ENCODE measurements around the gene GSE1. TPM values are rescaled to one million over a fixed set of nuclear protein-coding genes. Genes with fewer than 3 reads are reported as not detected.

GSE1 gene
- total RNA-seq, 4 donors from 2014 or later: 23.4 to 65.5 (median 52.5) TPM

DNA sequence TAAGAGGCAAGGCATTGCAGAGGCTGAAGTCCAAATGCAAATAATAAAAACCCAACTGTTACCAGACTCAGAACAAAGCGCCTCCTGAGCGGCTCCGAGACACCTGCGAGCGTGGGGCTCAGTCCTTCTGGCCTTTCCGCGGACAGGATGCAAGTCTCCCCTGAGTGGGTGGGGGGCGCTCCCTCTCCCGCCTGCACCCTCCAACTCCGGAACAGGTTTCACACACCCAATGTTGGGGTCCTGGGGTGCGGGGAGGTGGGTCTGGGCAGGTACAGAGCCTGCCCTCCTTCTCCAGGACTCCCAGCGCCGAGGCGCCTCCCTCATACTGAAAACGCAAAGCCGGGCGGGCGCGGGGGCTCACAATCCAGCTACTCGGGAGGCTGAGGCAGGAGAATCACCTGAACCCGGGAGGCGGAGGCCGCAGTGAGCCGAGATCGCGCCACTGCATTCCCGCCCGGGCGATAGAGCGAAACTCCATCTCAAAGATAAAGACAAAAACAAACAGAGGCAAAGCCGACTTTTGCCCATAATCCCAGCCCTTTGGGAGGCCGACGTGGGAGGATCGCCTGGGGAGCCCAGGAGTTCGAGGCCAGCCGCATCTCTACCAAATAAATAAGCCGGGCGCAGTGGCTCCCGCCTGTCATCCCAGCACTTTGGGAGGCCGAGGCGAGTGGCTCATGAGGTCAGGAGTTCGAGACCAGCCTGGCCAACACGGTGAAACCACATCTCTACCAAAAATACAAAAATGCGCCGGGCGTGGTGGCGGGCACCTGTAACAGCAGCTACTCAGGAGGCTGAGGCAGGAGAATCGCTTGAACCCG lies 74.7 kb downstream of the GSE1 start:
- WGBS, 2 donors (ENCODE audit: low coverage in 1 of 2): 84 to 100% methylated on average over 3 to 22 of the region's 49 CpGs
- Histone ChIP-seq H3K27ac (no peak overlapping the region), H3K36me3 (no peaks in the 10 kb centered on the region), H3K9me3 (no peaks in the 10 kb centered on the region), H3K4me3 (peak overlapping the region in 1 of 2 donors; percentile 75), H3K4me1 (peaks cover 0 to 21% (median 5%) of the 10 kb centered on the region in 3 donors), H3K27me3 (peaks cover 9% of the 10 kb centered on the region)
- no peak for ATAC-seq
- TF ChIP-seq EP300 (IDR thresholded peaks at IDR 0.05) (no peak), POLR2AphosphoS5 (IDR thresholded peaks at IDR 0.05) (no peak), POLR2A (IDR thresholded peaks at IDR 0.05) (no peak)
- TF ChIP-seq, protein P1, sequence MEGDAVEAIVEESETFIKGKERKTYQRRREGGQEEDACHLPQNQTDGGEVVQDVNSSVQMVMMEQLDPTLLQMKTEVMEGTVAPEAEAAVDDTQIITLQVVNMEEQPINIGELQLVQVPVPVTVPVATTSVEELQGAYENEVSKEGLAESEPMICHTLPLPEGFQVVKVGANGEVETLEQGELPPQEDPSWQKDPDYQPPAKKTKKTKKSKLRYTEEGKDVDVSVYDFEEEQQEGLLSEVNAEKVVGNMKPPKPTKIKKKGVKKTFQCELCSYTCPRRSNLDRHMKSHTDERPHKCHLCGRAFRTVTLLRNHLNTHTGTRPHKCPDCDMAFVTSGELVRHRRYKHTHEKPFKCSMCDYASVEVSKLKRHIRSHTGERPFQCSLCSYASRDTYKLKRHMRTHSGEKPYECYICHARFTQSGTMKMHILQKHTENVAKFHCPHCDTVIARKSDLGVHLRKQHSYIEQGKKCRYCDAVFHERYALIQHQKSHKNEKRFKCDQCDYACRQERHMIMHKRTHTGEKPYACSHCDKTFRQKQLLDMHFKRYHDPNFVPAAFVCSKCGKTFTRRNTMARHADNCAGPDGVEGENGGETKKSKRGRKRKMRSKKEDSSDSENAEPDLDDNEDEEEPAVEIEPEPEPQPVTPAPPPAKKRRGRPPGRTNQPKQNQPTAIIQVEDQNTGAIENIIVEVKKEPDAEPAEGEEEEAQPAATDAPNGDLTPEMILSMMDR (IDR thresholded peaks at IDR 0.05): no peak

DNA sequence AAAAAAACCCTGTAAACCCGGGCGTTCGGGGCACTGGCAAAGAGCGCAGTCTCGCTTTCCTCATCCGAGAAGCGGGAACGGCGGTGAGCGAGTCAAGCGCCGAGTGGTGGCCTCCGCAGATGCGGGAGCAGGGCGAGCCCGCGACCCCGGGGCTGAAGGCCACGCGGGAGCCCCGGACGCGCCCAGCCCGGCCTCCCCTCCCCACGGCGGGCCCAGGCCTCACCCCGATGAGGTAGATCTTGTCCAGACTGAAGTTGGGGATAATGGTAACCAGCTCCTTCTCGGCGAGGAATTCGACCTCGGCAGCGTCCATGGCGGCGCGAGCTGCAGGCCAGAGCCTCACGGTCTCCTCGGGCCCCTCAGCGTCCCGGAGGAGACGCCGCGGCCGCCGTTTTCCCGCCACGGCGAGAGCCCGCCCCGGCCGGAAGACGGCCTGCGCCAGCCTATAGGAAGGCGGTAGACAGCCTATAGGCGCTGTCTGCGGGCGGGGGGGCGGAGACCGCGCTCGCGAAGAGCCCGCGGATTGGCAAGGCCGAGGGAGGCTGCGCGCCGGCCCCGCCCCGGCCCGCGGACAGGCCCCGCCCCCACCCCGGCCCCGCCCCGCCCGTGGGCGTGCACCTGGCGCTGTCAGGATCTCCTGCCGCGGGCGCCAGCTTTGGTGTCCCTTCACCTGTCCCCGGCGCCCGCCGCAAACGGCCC lies 75.6 kb downstream of the GSE1 start, which contains the start of gene GINS2:
Gene GINS2 (minus strand): TSS at position 369 of the 699 bp plus-strand sequence. CDS start 56 bp downstream, at position 313.
- Histone ChIP-seq H3K4me1 (peaks cover 0 to 21% (median 5%) of the 10 kb centered on the region in 3 donors), H3K27me3 (peaks cover 15% of the 10 kb centered on the region), H3K4me3 (peak within 1 kb of the TSS; percentile 48 to 75), H3K9me3 (no peaks in the 10 kb centered on the region), H3K36me3 (no peaks in the 10 kb centered on the region), H3K27ac (peak within 1 kb of the TSS in 1 of 4 donors; percentile 46)
- no CpG with 5 or more reads among the region's 86 CpGs for WGBS, 2 donors (ENCODE audit: low coverage in 1 of 2)
- ATAC-seq: peak; percentile 100
- TF ChIP-seq, protein P1 (IDR thresholded peaks at IDR 0.05): no peak
- no peak for TF ChIP-seq POLR2AphosphoS5 (IDR thresholded peaks at IDR 0.05)
- TF ChIP-seq POLR2A (IDR thresholded peaks at IDR 0.05): no peak
- no peak for TF ChIP-seq EP300 (IDR thresholded peaks at IDR 0.05)

DNA sequence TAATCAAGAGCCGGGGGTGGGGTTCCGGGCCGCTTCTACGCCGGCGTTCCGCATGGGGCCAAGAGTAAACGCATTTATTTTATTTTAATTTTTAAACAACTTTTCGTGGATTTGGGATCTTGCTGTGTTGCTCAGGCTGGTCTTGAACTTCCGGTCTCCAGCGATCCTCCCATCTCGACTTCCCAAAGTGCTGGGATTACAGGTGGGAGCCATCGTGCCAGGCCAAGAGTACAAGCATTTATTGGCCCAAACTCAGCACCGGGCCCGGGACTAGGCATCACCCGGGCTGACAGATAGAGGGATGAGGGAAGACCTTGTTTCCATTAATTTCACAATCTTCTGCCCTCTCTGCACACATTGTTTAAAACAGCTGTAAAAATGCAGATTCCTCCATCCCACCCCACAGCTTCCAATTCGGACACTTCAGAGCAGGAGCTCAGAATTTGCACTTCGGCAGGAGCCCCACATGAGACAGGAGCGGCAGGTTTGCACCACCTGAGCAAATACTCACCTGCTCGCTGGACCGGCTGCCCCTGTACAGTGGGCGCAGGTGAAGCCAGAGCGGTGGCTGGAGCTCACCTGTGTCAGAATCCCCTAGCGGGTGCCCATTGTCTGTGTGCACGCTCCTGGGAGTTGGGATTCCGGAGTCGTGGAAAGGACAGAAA lies 76.3 kb downstream of the GSE1 start:
- WGBS, 2 donors (ENCODE audit: low coverage in 1 of 2): 50 to 57% methylated on average over 6 to 9 of the region's 27 CpGs
- ATAC-seq: no peak
- TF ChIP-seq EP300 (IDR thresholded peaks at IDR 0.05) (no peak), POLR2AphosphoS5 (IDR thresholded peaks at IDR 0.05) (no peak), POLR2A (IDR thresholded peaks at IDR 0.05) (no peak)
- TF ChIP-seq, protein P1 (IDR thresholded peaks at IDR 0.05): no peak
- H3K4me1 ChIP-seq: peaks cover 0 to 21% (median 5%) of the 10 kb centered on the region in 3 donors
- H3K27ac ChIP-seq: no peak overlapping the region
- no peaks in the 10 kb centered on the region for H3K36me3 ChIP-seq
- no peaks in the 10 kb centered on the region for H3K9me3 ChIP-seq
- H3K4me3 ChIP-seq: peak overlapping the region; percentile 5 to 75
- peaks cover 21% of the 10 kb centered on the region for H3K27me3 ChIP-seq

DNA sequence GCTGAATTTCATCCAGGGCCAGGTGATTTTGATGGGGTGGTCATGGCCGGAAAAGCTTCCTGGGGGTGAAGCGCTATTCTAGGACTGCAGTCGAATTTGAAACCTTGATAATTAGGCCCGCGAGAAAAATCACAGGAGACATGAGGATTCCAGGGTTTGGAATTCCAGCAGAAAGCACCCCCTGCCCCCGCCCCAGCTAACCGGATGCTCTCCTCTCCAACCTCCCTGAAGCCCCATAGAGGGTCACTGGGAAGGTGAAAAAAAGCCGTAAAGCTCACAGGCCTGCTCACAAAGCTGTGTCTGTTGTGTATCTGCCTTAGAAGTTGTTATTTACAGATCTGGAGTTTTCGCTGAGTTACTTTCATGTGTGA lies 76.8 kb downstream of the GSE1 start:
- peaks cover 0 to 21% (median 5%) of the 10 kb centered on the region in 3 donors for H3K4me1 ChIP-seq
- no peak overlapping the region for H3K4me3 ChIP-seq
- TF ChIP-seq EP300 (IDR thresholded peaks at IDR 0.05): no peak
- TF ChIP-seq, protein P1 (IDR thresholded peaks at IDR 0.05): no peak
- no peak for TF ChIP-seq POLR2A (IDR thresholded peaks at IDR 0.05)
- no peak for TF ChIP-seq POLR2AphosphoS5 (IDR thresholded peaks at IDR 0.05)
- 39% methylated on average over 8 of the region's 9 CpGs; no CpG with 5 or more reads in 1 of the 2 donors for WGBS, 2 donors (ENCODE audit: low coverage in 1 of 2)
- no peaks in the 10 kb centered on the region for H3K36me3 ChIP-seq
- H3K27ac ChIP-seq: no peak overlapping the region
- no peak for ATAC-seq
- no peaks in the 10 kb centered on the region for H3K9me3 ChIP-seq
- peaks cover 27% of the 10 kb centered on the region for H3K27me3 ChIP-seq
